HG02973 (cell line): ENCODE results near the gene CDH4.

Source experiments
- ATAC-seq: cut with Tn5 transposase; IDR thresholded peaks from one replicate; pipeline ENCODE4 v1.9.1; 2021; ENCODE audit warnings: moderate library complexity; ENCODE audit not compliant: unreplicated experiment

The CDH4 gene

DNA sequence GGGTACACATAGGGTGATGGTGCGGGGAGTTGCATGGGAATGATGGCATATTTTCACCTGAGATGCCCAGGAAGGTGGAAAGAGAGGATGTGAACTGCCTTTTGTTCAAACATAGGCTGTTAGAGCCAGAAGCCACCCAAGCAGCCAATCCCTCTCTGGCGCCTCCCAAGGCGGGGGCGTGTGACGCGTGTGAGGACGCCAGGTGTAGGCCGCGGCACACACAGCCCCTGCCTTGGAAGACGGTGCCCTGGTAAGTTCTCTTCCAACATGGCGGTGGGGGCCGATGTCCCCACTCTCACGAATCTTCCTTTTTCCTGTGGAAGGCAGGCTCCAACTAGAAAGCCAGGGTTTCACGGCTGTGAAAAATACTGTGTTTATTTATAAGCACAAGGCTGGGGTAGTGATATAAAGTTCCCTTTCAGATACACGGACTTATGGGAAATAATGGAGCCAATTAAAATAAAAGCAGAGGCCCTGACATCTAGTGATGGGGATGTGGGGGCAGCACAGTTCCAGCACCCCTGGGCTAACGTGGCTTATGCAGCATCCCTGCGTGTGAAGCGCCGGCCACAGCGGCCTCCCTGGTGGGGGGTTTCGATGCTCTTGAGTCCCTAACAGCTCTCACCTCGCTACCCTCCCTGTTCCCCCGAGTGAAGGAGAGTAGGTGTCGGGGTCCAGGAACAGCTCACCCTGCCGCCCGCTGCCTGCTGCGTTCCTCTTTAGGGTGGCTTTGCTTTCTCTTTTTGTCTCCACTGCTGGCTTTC is 28.3 kb downstream of the CDH4 start:
- no peak for ATAC-seq

DNA sequence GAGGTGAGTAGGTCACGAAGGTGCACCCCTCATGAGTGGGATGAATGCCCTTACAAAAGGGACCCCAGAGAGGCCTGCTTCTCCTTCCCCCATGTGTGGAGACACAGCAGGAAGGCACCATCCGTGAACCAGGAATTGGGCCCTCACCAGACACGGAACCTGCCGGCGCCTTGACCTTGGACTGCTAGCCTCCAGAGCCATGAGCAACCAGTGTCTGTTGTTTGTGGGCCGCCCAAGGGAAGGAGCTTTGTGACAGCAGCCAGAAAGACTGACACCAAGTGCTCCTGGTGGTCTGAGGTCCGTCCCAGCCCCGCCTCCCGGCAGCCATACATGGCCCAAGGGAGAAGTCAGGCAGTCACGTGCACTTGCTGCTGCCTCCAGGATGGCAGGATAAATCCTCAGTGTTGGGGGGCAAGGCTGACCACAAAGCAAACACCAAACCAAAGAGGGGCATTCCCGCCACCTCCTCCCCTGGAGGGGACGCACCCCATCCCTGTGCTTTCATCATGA is 29.3 kb downstream of the CDH4 start:
- no peak for ATAC-seq

DNA sequence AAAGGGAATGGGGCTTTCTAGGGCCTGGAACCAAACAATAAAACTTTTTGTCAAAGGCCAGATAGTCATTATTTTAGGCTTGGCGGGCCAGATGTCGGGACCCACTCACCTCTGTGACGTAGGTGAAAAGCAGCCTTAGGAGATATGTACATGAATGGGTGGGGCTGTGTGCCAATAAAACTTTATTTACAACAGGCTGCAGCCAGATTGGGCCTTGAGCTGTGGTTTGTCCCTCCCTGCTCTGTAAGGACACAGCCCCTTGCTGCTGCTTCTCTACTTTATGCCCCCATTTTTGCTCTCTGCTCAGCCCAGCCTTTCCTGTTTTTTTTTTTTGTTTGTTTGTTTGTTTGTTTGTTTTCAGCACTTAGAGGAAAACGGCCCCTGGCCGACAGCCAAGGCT is 32.7 kb downstream of the CDH4 start:
- no peak for ATAC-seq

DNA sequence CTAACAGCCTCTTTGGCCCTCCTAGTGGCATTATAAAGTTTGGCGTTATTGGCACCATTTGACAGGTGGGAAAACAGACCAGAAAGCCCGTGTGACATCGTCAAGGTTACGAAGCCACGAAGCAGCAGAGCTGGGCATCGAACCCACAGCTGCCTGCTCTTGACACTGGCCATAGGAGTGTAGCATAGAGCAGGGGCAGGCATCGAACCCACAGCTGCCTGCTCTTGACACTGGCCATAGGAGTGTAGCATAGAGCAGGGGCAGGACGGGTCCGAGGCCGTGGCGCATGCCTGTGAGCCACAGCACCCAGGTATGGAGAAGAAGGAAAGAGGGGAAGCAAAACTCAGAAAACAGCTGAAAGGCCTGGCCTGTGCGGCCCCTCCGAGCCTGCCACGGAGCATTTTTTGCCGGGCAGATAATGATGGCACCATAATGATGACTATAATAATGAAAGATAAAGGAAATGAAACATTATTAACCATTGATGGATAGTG is 33.1 kb downstream of the CDH4 start:
- ATAC-seq: no peak

DNA sequence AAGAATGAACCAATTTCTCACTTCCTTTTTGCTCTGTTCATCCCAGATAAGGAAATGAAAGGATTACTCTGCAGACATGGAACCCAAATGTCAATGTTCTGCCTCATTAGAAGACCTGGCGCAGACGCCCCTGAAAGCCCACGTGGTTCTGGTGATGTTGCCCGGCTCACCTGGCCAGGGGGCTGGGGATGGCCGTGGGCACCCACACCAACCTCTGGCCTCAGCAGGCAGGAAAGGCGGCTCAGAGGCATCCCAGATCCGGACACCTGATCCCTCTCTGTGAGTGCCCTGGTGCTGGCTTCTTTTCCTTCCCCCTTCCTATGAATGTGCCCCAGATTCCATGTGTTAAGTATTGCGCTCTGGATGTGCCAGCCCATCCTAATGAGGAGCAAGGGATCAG is 33.6 kb downstream of the CDH4 start:
- no peak for ATAC-seq

DNA sequence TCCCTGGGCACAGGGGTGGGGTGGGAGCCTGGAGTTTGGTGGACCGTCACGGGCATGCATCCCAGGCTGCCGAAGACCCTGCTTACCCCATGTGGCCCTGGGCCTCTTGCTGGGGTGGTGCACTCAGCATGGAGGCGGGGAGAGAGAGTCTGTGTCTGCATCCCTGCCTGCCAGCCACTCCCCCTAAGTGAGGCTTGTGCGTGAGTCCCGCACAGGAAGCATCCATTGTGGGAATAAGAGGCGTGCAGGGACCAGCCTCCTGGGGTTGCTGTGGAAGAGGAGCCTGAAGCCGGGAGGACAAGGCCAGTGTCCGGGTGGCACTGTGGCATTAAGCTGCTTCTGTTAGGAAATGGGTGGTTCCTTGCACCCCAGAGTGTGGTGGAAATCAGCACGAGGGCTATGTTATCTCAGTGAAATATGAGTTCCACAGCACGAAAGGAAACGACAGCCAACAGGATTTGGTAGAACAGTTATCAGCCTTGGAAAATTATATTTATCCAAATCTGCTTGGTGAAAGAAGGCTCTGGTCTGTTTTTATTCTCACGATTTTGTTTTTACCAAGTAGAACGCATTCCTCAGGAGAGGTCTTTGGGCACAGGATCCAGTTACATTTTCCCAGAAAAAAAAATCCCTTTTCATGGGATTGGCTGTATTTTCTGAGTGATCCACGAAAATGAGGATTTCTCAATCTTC is 35.7 kb downstream of the CDH4 start:
- no peak for ATAC-seq

DNA sequence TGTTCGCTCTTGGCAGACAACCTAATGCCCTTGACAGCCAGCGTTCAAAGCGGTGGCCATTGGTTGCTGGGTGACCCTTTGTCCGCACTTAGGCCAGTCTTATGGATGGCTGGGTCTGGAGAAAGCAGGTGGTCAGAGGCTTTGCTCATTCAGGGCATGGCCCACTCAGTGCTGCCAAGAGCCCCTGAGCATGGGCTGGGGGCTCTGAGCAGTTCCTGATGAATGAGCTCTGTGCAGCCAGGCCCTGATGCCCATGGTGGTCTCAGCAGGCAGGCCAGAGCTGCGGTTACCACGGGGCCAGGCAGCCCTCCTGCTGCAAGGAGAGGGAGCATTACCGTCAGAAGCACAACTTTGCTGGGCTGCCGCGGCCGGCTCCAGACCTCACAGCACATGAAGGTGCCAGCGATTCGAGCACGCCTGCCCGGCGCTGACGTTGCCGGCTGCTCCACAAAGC is 36.3 kb downstream of the CDH4 start:
- ATAC-seq: no peak

DNA sequence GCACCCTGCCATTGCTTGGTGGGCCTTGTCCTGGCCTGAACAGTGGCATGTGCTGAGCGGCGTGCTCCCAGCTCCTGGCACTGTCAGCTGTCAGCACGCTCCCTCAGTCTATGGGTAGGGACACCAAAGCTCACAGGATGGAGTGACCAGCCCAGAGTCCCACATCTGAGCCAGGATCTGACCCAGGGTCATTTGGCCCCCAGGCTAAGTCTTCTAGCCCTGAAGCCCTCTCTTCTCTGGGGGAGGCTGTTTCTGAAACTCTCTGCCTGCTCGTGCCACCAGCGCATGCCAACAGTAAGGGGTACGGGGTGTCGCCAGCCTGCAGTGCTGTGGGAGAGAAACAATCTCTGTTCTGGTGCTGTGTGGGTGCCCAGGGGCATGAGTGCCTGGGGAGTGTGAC is 37.1 kb downstream of the CDH4 start:
- ATAC-seq: no peak

DNA sequence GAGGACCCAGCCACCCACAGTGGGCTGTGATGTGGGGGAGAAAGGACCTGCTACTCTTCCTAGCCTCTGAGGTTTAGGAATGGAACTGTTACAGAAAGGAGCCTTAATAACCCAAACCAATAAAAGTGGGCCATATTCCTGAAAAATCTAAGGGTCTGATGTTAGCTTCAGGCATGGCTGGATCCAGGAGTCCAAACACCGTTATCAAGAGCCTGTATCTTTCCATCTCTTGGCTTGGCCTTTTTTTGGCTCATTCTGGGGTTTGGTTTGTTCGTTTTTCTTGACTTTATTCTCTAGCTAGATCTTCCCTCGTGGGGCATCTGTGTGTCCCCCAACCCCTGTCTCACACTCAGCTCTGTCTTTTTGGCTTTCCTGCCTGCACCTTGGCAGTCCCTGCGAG is 38.7 kb downstream of the CDH4 start:
- ATAC-seq: no peak

DNA sequence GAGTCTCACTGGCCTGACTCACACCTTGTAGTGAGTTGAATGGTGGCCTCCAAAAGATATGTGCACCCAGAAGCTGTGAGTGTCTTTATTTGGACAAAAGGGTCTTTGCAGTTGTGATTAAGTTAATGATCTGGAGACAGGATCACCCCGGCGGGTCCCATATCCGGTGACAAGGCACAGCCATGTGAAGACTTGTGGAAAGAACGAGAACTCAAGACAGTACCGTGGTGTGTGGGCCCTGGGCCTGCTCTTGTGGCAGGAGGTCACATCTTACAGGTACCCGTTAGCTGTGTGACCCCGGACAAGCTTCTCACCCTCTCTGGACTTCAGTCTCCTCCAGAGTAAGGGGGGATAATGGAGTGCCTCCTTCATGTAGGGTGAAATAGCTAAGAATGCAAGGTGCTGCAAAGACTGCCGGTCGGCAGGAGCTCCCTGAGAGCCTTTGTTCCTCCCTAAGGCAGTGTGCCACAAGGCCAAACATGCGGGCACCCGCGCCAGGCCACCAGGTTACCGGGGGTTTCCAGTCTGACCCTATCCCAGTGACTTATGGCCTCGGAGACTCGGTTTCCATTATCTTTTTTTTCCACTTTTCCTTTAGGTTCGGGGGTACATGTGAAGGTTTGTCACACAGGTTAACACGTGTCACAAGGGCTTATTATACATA is 39.2 kb downstream of the CDH4 start:
- no peak for ATAC-seq

DNA sequence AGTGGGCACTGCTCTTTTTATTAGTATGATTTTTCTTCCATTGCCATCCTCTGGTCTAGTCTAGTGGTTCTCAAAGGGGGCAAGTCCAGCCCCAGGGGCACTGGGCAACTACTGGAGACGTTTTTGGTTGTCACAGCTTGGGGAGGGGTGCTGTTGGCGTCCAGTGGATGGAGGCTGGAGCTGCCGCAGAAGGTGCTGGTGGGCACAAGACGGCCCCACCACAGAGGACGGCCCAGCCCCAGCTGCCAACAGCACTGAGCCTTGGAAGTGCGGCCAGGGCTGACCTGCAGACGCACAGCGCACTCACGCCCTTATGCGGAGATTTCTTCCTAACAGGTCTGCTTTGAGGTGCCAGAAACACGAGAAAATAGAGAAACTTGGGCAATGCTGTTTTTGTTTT is 40.3 kb downstream of the CDH4 start:
- no peak for ATAC-seq

DNA sequence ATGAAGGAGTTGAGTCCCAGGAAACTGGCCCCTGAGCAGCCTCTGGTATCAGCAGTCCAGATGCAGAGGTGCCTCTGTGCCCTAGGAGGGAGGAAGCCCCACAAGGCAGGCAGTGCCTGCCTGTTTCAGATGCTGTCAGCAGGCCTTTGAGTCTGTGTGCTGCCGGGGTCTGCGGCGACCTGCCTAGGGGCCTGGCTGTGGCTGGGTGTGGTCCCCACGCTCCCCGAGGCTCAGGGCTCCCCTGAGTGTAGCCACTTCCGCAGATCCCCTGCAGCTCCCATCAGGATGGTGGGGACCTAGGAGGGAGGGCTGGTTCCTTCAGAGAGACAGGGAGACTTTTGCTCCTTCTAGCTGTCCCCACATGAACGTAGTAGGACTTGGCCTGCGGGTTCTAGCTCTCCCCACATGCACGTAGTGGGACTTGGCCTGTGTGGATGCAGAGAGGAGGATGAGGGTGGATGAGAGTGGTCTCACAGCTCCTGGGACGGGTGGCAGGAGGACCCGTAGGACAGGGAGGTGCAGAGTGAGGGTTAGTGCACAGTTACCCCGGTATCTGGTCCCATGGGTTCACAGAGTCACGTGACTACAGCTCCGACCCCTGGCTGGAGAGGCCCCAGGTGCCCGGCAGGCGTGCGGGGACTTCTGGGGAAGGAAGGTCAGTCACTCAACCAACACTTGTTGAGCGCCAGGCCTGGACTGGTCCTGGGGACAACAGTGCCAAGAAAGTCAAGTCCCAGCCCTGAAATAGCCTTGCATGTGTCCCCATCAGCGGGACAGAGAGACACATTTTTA is 41.0 kb downstream of the CDH4 start:
- no peak for ATAC-seq

DNA sequence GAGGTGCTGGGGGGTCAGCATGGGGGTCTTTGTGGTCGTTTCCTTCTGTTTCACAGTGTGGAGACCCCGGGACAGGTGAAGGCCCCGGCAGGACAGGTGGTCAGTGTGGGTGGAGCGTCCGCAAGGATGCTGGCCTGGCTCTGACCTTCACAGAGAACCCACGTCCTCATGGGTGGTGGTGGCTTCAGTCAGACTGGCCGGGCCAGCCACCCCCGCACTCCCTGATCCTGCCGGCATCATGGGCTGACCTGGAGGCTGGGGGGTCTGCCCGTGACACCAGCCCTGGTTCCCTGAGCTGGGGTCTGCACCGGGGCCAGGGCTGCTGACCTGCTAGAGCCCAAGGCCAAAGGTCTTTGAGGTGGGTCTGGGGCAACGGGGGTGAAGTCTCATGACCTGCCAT is 41.9 kb downstream of the CDH4 start:
- ATAC-seq: no peak

DNA sequence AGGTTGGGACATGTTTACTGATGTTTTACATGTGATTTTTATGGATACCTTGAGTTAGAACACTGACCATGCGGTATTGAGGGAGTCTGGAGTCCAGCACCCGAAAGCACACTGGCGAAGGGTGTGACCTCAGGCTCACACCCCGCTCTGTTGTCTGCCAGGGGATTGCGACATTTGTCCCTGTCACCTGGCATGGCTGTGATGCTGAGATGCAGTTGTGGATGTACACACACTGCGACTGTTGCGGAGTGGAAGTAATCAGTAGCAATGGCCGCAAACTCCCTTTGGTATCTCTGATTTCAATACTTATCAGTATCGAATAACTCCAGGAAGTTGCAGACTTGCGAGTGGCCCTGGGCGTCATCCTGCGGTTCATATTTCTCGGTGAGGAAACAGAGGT is 43.2 kb downstream of the CDH4 start:
- ATAC-seq: no peak

DNA sequence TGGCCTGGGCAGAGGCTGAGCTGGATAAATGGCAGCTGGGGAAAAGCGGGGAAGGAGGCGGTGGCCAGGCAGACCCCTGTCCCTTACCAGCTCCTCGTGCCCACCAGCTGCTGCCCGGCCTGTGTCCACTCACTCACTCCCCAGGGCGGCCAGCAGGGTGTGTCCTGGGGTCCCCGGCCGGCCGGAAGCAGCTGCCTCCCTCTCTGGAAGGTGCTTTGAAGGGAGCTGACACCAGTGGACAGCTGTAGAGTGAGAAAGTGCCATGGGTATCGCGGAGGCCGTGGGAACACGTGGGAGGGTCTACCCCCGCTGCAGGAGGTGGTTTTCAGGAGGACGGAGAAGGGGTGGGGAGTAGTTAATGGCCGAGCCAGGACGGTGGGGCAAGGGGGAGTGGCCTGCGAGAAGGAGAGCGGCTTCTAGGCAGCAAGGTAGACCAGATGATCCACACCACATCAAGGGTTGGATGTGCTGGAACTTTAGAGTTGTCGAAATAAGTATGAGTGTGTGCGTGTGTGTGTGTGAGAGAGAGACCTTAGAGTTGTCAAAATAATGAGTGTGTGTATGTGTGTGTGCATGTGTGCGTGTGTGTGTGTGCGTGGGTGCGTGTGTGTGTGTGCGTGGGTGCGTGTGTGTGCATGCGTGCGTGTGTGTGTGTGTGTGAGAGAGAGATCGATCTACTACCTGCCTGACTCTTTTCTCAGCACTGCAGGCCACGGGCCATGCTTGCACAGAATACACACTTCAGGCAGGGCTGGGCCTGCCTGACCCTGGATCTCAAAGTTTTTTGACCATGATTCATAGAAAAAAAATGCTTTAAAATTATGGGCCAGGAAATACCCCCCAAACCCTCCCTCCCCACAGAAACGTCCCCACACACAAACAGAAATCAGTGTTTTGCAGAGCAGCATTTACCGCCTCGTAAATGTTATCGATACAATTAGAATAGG is 43.9 kb downstream of the CDH4 start:
- ATAC-seq: no peak

DNA sequence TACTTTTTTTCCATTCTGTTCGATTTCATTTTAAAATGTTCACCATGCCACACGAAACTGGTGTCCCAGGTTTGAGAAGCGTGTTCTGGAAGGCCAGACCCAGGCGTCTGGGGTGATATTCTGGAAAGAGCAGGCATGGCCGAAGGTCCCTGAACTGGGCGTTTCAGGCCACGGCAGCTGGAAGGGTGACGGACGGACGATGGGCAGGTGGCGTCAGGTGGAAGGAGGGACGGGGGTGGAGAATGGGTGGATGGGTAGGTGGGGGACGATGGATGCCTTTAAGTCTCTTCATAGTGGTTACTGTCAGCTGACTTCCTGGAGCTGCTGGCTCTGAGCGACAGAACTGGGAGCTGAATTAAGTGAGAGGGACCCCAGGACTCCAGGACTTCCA is 44.6 kb downstream of the CDH4 start:
- no peak for ATAC-seq

DNA sequence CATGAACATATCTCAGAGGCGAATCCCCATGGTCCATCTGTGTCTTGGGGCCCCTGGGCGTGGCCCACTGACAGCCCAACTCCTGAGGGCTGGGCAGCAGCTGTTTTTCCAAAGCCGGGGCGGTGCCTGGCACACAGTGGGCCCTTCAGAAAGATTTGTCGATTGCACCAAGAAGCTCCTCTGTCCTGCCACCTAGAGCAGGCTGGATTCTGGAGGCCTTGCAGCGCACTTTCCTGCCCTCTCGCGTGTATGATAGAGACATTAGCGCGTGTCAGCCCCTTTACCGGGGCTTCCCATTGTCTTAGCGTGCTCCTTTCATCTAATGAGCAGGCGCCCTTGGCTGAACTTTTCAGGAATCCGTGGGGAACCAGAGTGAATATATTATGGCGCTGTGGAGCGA is 45.4 kb downstream of the CDH4 start:
- no peak for ATAC-seq

DNA sequence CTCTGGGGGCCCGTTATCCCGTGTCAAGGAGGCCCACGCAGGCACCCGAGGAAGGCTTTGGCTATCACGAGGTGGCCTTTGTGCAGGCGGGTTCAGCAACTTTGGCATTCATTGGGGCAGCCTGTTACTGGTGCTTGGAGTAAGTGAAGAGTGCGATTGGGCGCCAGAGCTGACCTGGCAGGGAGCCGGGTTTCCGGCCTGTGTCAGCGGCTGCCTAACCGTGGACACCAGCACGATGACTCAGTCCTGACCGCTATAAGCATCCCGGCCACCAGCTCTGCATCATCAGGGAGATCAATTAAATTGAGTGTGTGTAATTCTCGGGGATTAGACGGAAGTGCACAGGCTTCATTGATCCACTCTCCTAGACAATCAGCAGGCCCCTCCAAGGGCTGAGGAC is 45.9 kb downstream of the CDH4 start:
- ATAC-seq: no peak

DNA sequence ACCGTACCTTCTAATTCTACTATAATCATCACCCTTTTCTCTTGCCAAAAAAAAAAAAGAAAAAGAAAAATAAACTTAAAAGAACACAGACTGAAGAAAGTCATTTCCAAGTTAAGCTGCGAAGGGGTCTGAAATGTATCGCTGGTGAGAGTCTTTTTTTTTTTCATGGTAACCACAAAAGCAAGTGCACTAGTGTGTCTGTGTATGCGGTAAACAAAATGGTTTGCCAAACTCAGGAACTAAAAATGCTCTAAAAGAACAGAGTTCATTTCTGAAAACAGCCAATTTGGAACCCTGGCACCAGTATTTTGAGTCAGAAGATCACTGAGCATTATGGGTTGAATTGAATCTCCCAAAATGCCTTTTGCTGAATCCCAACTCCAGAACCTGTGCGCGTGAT is 46.6 kb downstream of the CDH4 start:
- ATAC-seq: no peak

DNA sequence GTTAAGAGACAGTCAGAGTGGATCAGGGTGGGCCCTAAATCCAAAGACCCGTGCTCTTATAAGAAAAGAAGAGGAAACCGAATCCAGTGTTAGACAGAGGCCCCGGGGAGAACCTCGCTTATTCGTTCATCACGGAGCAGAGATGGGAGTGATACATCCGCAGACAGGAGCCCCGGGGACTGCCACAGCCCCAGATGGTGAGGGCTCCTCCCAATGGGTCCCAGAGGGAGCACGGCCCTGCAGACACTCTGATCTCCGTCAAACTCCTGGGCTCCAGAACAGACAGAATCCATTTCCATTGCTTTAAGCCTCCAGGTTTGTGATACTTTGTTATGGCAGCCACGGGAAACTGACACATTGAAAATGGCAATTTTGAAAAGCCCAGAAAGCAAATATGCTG is 47.0 kb downstream of the CDH4 start:
- no peak for ATAC-seq
